ENCODE measurements around the gene ARIH2. TPM values are rescaled to one million over a fixed set of nuclear protein-coding genes. Genes with fewer than 3 reads are reported as not detected.

The ARIH2 gene
- total and polyA plus RNA-seq, 9 of the 15 experiments (the other 6 are each of a cell fraction or from before 2014, with no cell fraction given): 27.0 to 120 (median 108) TPM

- TF ChIP-seq ZBTB2 (IDR thresholded peaks at IDR 0.05) (no peak), KLF13 (tag; IDR thresholded peaks at IDR 0.05; ENCODE audit: borderline replicate concordance, low read depth) (no peak), FOSL1 (tag; conservative IDR thresholded peaks at IDR 0.05) (no peak)
Measured at GRCh38 chr3:48974076-48974864, 55.6 kb downstream of the ARIH2 start (continued).

- Histone ChIP-seq H3K9me1 (ENCODE audit: control insufficient read depth, insufficient read depth, low read length) (no peaks in the 10 kb centered on the region), H3K9me3 (replicated peaks; ENCODE audit: control insufficient read depth, insufficient read depth, low read depth, low read length) (no peaks in the 10 kb centered on the region), H3K4me2 (ENCODE audit: insufficient read depth, low read length) (no peak overlapping the region), H3K9ac (ENCODE audit: insufficient read depth in 1 of 2, low read depth in 2 of 2, low read length in 2 of 2) (no peak overlapping the region), H3K27me3 (ENCODE audit: control insufficient read depth in 2 of 2, insufficient read depth in 2 of 2, low read length in 2 of 2) (no peaks in the 10 kb centered on the region), H2AFZ (ENCODE audit: low read depth, low read length) (no peak overlapping the region), H3K4me3 (no peak overlapping the region), H3K79me2 (ENCODE audit: control insufficient read depth, insufficient read depth, low read length) (no peaks in the 10 kb centered on the region), H4K20me1 (replicated peaks; ENCODE audit: control insufficient read depth, insufficient read depth, low read length) (no peaks in the 10 kb centered on the region), H3K4me1 (replicated peaks in 1 of 2; ENCODE audit: control insufficient read depth in 2 of 2, insufficient read depth in 2 of 2, low read length in 2 of 2) (no peaks in the 10 kb centered on the region), H3K27ac (ENCODE audit: extremely low read depth, low read depth, low read length) (no peak overlapping the region), H3K36me3 (ENCODE audit: control insufficient read depth, insufficient read depth, low read length) (peaks cover 80% of the 10 kb centered on the region)
- in situ Hi-C loops (cut with MboI): no loop called here
- FAIRE-seq (no peak), ATAC-seq (no peak), DNase-seq (ENCODE audit: extremely low read depth in 1 of 4, low spot score in 3 of 4) (no peak)
- ChIA-PET CTCF (ENCODE audit: low intra/inter-chr PET ratio) (no interaction called here), POLR2A (no interaction called here)
- no peak for TF ChIP-seq NCOA1 (IDR thresholded peaks at IDR 0.05; ENCODE audit: low read depth)
- no peak for TF ChIP-seq NUFIP1 (IDR thresholded peaks at IDR 0.05; ENCODE audit: partially characterized antibody)
- TF ChIP-seq POLR3G (IDR thresholded peaks at IDR 0.05; ENCODE audit: extremely low read depth, insufficient read length, insufficient replicate concordance): no peak
- TF ChIP-seq ZNF778 (CRISPR knock-in tag; IDR thresholded peaks at IDR 0.05): no peak
- no peak for TF ChIP-seq PRMT5 (CRISPR knock-in tag; IDR thresholded peaks at IDR 0.05)
- TF ChIP-seq MAFF (IDR thresholded peaks at IDR 0.05; ENCODE audit: low read length): no peak
- no peak for TF ChIP-seq KHSRP (IDR thresholded peaks at IDR 0.05)
- no peak for TF ChIP-seq POLR2B (IDR thresholded peaks at IDR 0.05; ENCODE audit: low read depth, partially characterized antibody)
- no peak for TF ChIP-seq ZNF280B (CRISPR knock-in tag; IDR thresholded peaks at IDR 0.05)
- no peak for TF ChIP-seq NCOA4 (IDR thresholded peaks at IDR 0.05; ENCODE audit: partially characterized antibody)
- no peak for TF ChIP-seq SNAPC5 (CRISPR knock-in tag; IDR thresholded peaks at IDR 0.05)
- TF ChIP-seq ZNF764 (CRISPR knock-in tag; IDR thresholded peaks at IDR 0.05; ENCODE audit: low read depth): no peak
- no peak for TF ChIP-seq TBL1XR1 (IDR thresholded peaks at IDR 0.05; ENCODE audit: low read length in 2 of 2)
- 85% methylated on average over 3 of the region's 3 CpGs for WGBS (ENCODE audit: insufficient coverage, low coverage, missing lambda C conversion rate)
- intact Hi-C loops (cut with micrococcal nuclease): no loop called here
- no TSS peak for BruUV-seq (replicated peaks)
Measured at GRCh38 chr3:48979451-48979850, 60.8 kb downstream of the ARIH2 start.
